Activated CD4-positive, alpha-beta T cell treated with anti-CD3 and anti-CD28 coated beads for 36 hours (primary cell): ENCODE results near the gene PDZD7. TPM values are rescaled to one million over a fixed set of nuclear protein-coding genes. Genes with fewer than 3 reads are reported as not detected.

Experiments
- ATAC-seq: fragments of 200-7000 bp; cut with Tn5 transposase; one replicate; pipeline ENCODE4 v1.10.0; 2021; ENCODE audit warnings: mild to moderate bottlenecking, moderate library complexity
- CTCF ChIA-PET: fragments of 350-600 bp; sonication (Branson Sonifier 250); formaldehyde crosslinking; loops from one replicate; lab custom pipeline; 2021; ENCODE audit warnings: antibody characterized with exemption; lab: Charles Lee
- POLR2A ChIA-PET: fragments of 350-600 bp; sonication (Branson Sonifier 250); formaldehyde crosslinking; loops from one replicate; lab custom pipeline; 2021; ENCODE audit warnings: antibody characterized with exemption, inconsistent platforms; lab: Charles Lee
- DNase-seq: peaks from one replicate; pipeline ENCODE4 v3.0.0-alpha.2; 2020
- H3K27ac Mint-ChIP-seq: one replicate; pipeline ENCODE4 v1.8.0; 2021; ENCODE audit warnings: mixed read lengths
- H3K27me3 Mint-ChIP-seq: one replicate; pipeline ENCODE4 v1.8.0; 2021; ENCODE audit warnings: mixed read lengths
- H3K36me3 Mint-ChIP-seq: one replicate; pipeline ENCODE4 v1.8.0; 2021; ENCODE audit warnings: low read depth, mixed read lengths
- H3K4me1 Mint-ChIP-seq: one replicate; pipeline ENCODE4 v1.8.0; 2021; ENCODE audit warnings: mixed read lengths
- H3K4me3 Mint-ChIP-seq: one replicate; pipeline ENCODE4 v1.8.0; 2021; ENCODE audit warnings: mild to moderate bottlenecking, moderate library complexity, mixed read lengths
- H3K9me3 Mint-ChIP-seq: one replicate; pipeline ENCODE4 v1.8.0; 2021; ENCODE audit warnings: low read depth, mixed read lengths
- intact Hi-C, 2 experiments: fragments of 100-400 bp; cut with DNase I in 1 of 2; cut with micrococcal nuclease in 1 of 2; formaldehyde crosslinking; loops; one replicate each; pipeline versions ENCODE4 v1.14.2 to v1.15.1; 2022 to 2024; cut with DNase I, micrococcal nuclease
- total RNA-seq, 2 experiments: library from RNA; stranded (reverse); gene quantifications; one replicate each; pipeline ENCODE4 v1.2.3, GENCODE V29; 2021

PDZD7 gene
- total RNA-seq, 2 experiments from 2014 or later: 0.28 to 0.32 TPM

DNA sequence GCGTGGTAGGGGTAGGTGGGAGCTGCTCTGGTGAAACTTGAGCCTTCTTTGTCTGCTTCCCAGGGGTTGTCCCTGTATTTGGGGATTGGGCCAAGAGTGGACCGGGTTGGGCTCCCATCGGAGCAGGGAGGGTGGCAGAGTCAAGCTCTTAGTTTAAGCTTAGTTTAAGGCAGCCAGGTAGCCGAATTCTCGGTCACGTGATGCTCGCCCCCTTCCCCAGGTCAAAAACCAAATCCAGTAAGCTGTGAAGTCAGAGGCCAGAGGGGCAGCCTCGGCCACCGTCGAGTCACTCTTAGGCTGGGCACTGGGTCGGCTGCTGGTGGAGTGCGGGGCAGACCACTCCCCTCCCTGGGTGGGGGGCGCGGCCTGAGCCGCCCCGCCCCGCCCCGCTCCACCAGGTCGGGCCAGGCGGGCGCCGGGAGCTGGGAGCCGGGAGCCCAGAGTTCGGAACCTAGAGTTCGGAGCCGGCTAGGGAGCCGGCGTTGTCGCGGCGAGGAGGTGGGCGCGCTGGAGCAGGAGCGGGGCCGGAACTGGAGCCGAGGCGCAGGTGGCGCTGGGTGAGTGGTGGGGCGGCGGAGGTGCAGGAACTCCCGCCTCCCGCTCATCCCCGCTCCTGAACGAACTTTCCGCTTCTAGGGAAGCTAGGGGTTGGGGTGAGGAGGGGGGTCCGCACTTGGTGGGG is 34.1 kb downstream of the PDZD7 start:
- Mint-ChIP-seq H3K27me3 (no peaks in the 10 kb centered on the region), H3K9me3 (no peaks in the 10 kb centered on the region), H3K36me3 (peaks cover 18% of the 10 kb centered on the region), H3K4me1 (peaks cover 20% of the 10 kb centered on the region), H3K4me3 (peak overlapping the region; percentile 76), H3K27ac (peak overlapping the region; percentile 93)
- ATAC-seq (peak; percentile 33), DNase-seq (peak; percentile 68)
- ChIA-PET CTCF (interaction anchor here (0.6 to 4.5 kb wide), 14 partner anchors 9 to 85 kb away, joined by 3 to 73 read pairs (median 4); partner anchors contain the start of genes MRPL43 and TWNK), POLR2A (interaction anchor here (1.2 kb wide), 1 partner anchor 85 kb away, joined by 4 read pairs; no protein-coding TSS in a partner anchor)
- intact Hi-C loops: loop anchor here (1.0 to 5.0 kb wide), 6 partner anchors 10 to 650 kb away; partner anchors contain the start of genes MRPL43 (in 2 of the 2), TWNK (in 2 of the 2), SCD (in 1 of the 2) and SEMA4G (in 1 of the 2)

DNA sequence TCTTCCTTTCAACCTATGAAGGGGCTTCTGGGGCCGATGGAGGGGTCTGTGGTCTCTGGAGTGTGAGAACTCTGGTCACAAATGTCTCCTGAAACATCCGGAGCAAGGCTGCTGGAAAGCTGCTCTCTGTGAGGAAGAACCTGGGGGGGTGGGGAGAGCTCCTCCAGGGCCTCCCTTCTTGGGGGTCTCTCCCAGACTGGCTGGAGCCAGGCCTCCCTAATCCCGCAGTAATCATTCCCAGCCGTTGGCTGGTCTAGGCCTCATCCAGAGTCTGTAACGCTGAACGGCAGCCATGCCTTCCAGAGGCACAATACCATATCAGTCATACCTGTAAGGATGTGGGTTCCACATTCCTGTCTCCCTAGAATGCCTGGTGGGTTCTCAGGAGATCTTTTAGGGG is 35.7 kb downstream of the PDZD7 start:
- H3K4me3 Mint-ChIP-seq: no peak overlapping the region
- H3K36me3 Mint-ChIP-seq: peaks cover 32% of the 10 kb centered on the region
- ATAC-seq: no peak
- no peaks in the 10 kb centered on the region for H3K27me3 Mint-ChIP-seq
- peak overlapping the region; percentile 3 for H3K27ac Mint-ChIP-seq
- POLR2A ChIA-PET: no interaction called here
- intact Hi-C loops: loop anchor here in 1 of 2 experiments (5.0 kb wide), 3 partner anchors 433 to 648 kb away; partner anchors contain the start of gene SCD
- H3K4me1 Mint-ChIP-seq: peaks cover 26% of the 10 kb centered on the region
- CTCF ChIA-PET: interaction anchor here (1.4 to 4.5 kb wide), 2 partner anchors 8 to 21 kb away, joined by 3 to 42 read pairs; partner anchors contain the start of genes MRPL43 and TWNK
- no peaks in the 10 kb centered on the region for H3K9me3 Mint-ChIP-seq
- no peak for DNase-seq

DNA sequence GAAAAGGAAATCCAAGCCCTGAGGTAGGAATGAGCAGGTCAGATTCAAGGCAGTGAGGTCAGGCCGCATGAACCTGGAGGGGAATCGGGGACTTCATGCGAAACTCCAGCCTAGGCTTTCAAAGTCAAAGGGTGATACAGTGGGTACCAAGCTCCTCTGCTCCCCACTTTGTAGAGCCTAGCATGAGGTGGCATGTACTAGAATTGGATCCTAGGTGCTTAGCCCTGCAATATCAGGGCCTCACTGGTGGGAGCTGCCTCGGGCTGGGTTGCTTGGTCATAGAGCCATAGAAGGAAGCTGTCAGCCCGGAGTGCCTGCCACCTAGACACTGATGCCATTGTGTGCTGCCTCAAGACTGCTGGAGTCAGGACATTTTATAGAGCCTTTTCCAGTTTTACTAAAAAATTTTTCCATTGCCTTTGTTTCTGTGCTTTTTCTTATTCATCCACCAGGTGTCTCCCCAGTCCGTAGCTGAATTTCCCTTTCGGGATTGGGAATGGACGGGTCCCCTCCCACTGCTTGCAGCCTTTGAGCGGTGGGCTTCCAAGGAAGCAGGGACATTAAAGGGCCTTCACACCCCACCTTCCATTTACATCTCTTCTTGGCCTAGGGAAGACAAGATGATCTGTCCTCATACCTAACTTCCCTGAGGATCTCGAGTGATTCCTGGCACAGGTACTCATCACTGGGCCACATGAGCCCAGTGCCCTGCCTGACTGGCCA is 36.8 kb downstream of the PDZD7 start:
- no peak for ATAC-seq
- H3K4me1 Mint-ChIP-seq: peaks cover 34% of the 10 kb centered on the region
- peak overlapping the region; percentile 11 for H3K27ac Mint-ChIP-seq
- no peak for DNase-seq
- no peaks in the 10 kb centered on the region for H3K27me3 Mint-ChIP-seq
- H3K4me3 Mint-ChIP-seq: no peak overlapping the region
- ChIA-PET CTCF (interaction anchor here (1.4 kb wide), 1 partner anchor 20 kb away, joined by 3 read pairs; no protein-coding TSS in a partner anchor), POLR2A (no interaction called here)
- H3K9me3 Mint-ChIP-seq: no peaks in the 10 kb centered on the region
- H3K36me3 Mint-ChIP-seq: peaks cover 40% of the 10 kb centered on the region
- intact Hi-C loops: no loop called here

DNA sequence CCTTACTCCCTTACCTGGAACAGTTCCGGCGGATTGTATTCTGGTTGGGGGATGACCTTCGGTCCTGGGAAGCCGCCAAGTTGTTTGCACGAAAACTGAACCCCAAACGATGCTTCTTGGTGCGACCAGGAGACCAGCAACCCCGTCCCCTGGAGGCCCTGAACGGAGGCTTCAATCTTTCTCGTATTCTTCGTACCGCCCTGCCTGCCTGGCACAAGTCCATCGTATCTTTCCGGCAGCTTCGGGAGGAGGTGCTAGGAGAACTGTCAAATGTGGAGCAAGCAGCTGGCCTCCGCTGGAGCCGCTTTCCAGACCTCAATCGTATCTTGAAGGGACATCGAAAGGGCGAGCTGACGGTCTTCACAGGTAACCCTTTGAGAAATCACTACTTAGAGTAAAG is 41.8 kb downstream of the PDZD7 start:
- DNase-seq (no peak), ATAC-seq (no peak)
- Mint-ChIP-seq H3K36me3 (peaks cover 45% of the 10 kb centered on the region), H3K4me1 (peaks cover 43% of the 10 kb centered on the region), H3K4me3 (peak overlapping the region; percentile 100), H3K27me3 (no peaks in the 10 kb centered on the region), H3K9me3 (no peaks in the 10 kb centered on the region), H3K27ac (no peak overlapping the region)
- CTCF ChIA-PET: interaction anchor here (0.8 to 4.7 kb wide), 2 partner anchors 9 to 54 kb away, joined by 3 to 42 read pairs; partner anchors contain the start of gene LZTS2
- POLR2A ChIA-PET: no interaction called here
- intact Hi-C loops: no loop called here

DNA sequence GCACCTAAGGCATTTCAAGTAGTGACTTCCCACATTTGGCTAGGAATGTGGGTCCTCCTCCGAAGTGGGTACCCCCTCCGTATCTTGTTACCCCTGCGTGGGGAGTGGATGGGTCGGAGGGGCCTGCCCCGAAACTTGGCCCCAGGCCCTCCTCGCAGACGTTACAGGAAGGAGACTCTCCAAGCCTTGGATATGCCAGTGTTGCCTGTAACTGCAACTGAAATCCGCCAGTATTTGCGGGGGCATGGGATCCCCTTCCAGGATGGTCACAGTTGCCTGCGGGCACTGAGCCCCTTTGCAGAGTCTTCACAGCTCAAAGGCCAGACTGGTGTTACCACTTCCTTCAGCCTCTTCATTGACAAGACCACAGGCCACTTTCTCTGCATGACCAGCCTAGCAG is 42.8 kb downstream of the PDZD7 start:
- no peak overlapping the region for H3K27ac Mint-ChIP-seq
- CTCF ChIA-PET: interaction anchor here (0.6 to 4.7 kb wide), 4 partner anchors 9 to 78 kb away, joined by 3 to 42 read pairs (median 4); partner anchors contain the start of gene LZTS2
- no peaks in the 10 kb centered on the region for H3K9me3 Mint-ChIP-seq
- peaks cover 40% of the 10 kb centered on the region for H3K36me3 Mint-ChIP-seq
- POLR2A ChIA-PET: no interaction called here
- peaks cover 43% of the 10 kb centered on the region for H3K4me1 Mint-ChIP-seq
- intact Hi-C loops: no loop called here
- no peak for DNase-seq
- H3K4me3 Mint-ChIP-seq: peak overlapping the region; percentile 100
- no peaks in the 10 kb centered on the region for H3K27me3 Mint-ChIP-seq
- ATAC-seq: no peak

DNA sequence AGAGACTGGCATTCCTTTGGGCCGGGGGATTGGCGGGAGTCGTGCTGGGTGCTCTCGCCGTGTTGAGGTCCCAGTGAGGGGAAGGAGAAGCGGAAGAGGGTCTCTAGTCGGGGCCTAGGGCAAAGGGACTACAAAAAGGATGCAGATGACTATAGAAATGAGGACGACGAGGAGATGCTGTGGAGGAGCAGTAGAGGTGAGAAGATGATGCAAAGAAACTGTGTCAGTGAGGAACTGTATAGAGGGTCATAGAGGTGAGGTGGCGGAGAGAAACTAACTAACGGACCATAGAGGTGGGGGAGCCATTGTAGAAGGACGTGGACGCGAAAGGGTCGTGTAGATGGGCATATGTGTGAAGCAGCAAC is 43.3 kb downstream of the PDZD7 start:
- CTCF ChIA-PET: interaction anchor here (0.6 to 4.7 kb wide), 4 partner anchors 10 to 77 kb away, joined by 3 to 42 read pairs (median 3); partner anchors contain the start of gene LZTS2
- Mint-ChIP-seq H3K9me3 (no peaks in the 10 kb centered on the region), H3K4me3 (peak overlapping the region; percentile 100), H3K27me3 (no peaks in the 10 kb centered on the region), H3K27ac (peak overlapping the region; percentile 94), H3K36me3 (peaks cover 37% of the 10 kb centered on the region), H3K4me1 (peaks cover 43% of the 10 kb centered on the region)
- ATAC-seq (peak; percentile 22), DNase-seq (no peak)
- intact Hi-C loops: loop anchor here (1.0 kb wide), 9 partner anchors 10 to 601 kb away; partner anchors contain the start of genes PDZD7 (in 2 of the 2), SFXN3 (in 2 of the 2), SLF2 (in 2 of the 2) and DPCD (in 1 of the 2)
- POLR2A ChIA-PET: no interaction called here

DNA sequence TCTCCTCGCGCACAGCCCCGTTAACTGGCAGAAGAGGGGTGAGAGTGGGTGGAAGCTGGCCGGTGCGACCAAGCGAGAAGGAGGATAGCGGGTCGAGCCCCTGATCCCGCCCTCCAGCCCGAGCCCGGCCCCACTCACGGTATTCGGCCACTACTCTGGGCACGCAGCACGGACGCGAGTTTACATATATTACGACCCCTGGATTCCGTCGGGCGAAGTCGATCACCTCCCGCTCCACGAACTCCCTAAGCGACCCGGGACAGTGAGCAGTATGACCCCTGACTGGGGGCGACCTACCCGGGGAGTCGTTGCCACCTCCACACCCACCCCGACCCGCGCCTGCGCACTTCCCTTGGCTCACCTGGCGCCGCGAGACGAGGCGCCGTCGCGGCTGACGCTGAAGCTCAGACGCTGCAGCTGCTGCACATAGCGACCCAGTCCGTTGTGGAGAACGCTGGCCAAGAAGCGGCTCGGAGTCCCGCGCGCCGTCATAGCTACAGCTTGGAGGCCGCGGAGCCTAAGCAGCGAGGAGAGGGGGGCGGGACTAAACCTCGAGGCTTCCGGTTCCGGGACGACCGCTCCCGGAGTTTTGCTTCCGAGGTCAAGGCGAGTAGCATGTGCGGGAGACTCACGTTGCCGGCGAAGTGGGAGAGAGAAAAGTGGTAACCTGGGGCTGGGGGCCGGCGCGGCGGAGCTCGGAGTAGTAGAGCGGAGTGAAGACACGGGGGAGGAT is 43.8 kb downstream of the PDZD7 start, which contains the start of the genes MRPL43 and TWNK:
MRPL43 (minus strand) TSS at position 546 of the 733 bp plus-strand sequence; CDS start at position 492, 54 bp downstream.
TWNK (plus strand) TSS at position 592 of the 733 bp plus-strand sequence. CDS start 668 bp downstream, outside the sequence.
- POLR2A ChIA-PET: no interaction called here
- ATAC-seq: peak; percentile 98
- peaks cover 40% of the 10 kb centered on the region for H3K36me3 Mint-ChIP-seq
- peak within 1 kb of the TSS; percentile 100 for H3K4me3 Mint-ChIP-seq
- peak; percentile 93 for DNase-seq
- H3K4me1 Mint-ChIP-seq: peaks cover 43% of the 10 kb centered on the region
- no peaks in the 10 kb centered on the region for H3K27me3 Mint-ChIP-seq
- no peaks in the 10 kb centered on the region for H3K9me3 Mint-ChIP-seq
- CTCF ChIA-PET: interaction anchor here (0.6 to 4.7 kb wide), 8 partner anchors 10 to 854 kb away, joined by 3 to 42 read pairs (median 3); partner anchors contain the start of genes LZTS2 and SEMA4G
- intact Hi-C loops: loop anchor here (1.0 kb wide), 9 partner anchors 10 to 601 kb away; partner anchors contain the start of genes PDZD7 (in 2 of the 2), SFXN3 (in 2 of the 2), SLF2 (in 2 of the 2) and DPCD (in 1 of the 2)
- peak within 1 kb of the TSS; percentile 94 for H3K27ac Mint-ChIP-seq

DNA sequence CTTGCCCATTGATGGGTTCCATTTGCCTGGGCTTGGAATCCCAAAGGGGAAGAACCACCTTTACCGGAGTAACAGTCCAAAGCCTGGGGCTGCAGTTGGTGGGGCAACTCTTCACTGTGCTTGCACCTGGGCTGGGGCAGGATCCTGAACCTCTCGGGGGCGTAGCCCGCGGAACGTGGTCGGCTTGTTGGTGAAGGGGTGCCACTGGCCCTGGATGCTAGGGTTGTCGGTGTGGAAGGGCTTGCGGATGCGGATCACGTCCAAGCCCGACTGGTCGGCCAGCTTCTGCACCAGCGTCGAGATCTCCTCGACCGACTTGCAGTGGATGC is 44.3 kb downstream of the PDZD7 start:
- Mint-ChIP-seq H3K27me3 (no peaks in the 10 kb centered on the region), H3K4me3 (peak overlapping the region; percentile 100), H3K9me3 (no peaks in the 10 kb centered on the region), H3K27ac (peak overlapping the region; percentile 94), H3K4me1 (peaks cover 43% of the 10 kb centered on the region), H3K36me3 (peaks cover 40% of the 10 kb centered on the region)
- ATAC-seq (no peak), DNase-seq (no peak)
- CTCF ChIA-PET: interaction anchor here (0.6 to 4.7 kb wide), 8 partner anchors 11 to 854 kb away, joined by 3 to 42 read pairs (median 3); partner anchors contain the start of genes LZTS2 and SEMA4G
- POLR2A ChIA-PET: interaction anchor here (0.7 kb wide), 1 partner anchor 78 kb away, joined by 3 read pairs; no protein-coding TSS in a partner anchor
- intact Hi-C loops: no loop called here

DNA sequence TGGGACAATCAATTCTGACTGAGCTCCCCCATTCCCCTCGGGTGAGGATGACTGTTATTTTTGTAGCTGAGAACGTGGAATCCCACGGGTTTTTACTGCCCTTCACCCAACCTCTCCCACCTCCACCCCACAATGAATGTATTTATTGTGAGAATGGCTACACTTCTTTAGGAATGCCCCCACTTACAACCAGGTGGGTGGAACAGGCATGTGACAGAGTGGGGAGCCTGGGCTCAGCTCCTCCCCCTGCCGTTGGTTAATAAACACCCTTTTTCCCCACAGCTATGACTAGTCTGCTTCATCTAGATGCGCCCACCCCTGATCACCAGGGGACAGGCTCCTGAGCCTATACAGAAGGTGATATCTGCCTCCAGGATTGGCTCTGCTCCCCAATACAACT is 45.6 kb downstream of the PDZD7 start:
- no peaks in the 10 kb centered on the region for H3K27me3 Mint-ChIP-seq
- peaks cover 31% of the 10 kb centered on the region for H3K36me3 Mint-ChIP-seq
- ChIA-PET POLR2A (no interaction called here), CTCF (interaction anchor here (1.7 to 4.7 kb wide), 2 partner anchors 12 to 30 kb away, joined by 5 to 42 read pairs; partner anchors contain the start of gene LZTS2)
- no peak overlapping the region for H3K27ac Mint-ChIP-seq
- H3K4me3 Mint-ChIP-seq: peak overlapping the region; percentile 100
- no peak for ATAC-seq
- H3K4me1 Mint-ChIP-seq: peaks cover 34% of the 10 kb centered on the region
- no peaks in the 10 kb centered on the region for H3K9me3 Mint-ChIP-seq
- DNase-seq: no peak
- intact Hi-C loops: no loop called here

DNA sequence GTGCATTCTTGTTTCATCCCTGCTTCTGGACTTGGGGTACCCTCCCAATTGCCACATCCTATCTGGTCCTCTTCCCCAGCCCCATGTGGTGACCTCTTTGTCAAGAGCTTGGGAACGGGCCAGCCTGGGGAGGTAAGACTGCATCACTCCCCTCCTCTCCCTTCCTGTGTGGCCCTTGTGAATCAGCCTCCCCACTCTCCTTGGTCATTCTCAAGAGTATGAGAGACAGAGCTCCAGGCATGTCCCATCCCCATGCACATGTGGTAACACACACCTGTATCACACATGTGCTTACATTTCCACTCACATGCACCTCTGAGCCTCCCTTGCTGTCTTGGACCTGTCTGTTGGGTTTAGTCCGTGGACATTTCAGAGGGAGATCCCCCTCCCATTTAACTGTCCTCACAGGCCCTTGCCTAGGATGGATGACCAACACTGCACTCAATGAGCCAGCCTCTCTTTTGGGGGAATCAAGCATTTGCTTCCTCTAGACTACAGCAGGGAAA is 46.2 kb downstream of the PDZD7 start:
- intact Hi-C loops: no loop called here
- Mint-ChIP-seq H3K4me3 (no peak overlapping the region), H3K27me3 (no peaks in the 10 kb centered on the region), H3K36me3 (peaks cover 29% of the 10 kb centered on the region), H3K4me1 (peaks cover 31% of the 10 kb centered on the region), H3K9me3 (no peaks in the 10 kb centered on the region), H3K27ac (no peak overlapping the region)
- no peak for DNase-seq
- ChIA-PET POLR2A (no interaction called here), CTCF (interaction anchor here (1.7 to 4.7 kb wide), 2 partner anchors 13 to 30 kb away, joined by 5 to 42 read pairs; partner anchors contain the start of gene LZTS2)
- ATAC-seq: no peak
